ENCODE results near the gene SORBS2.

Gene SORBS2

GRCh38 chr4:185773419-185773818 lies 38.6 kb downstream of the SORBS2 start:
- DNase-seq (ENCODE audit: low read depth), result no peak

- no peak for DNase-seq (ENCODE audit: low read depth)
Measured at GRCh38 chr4:185772391-185773093, 39.5 kb downstream of the SORBS2 start.

- DNase-seq (ENCODE audit: low read depth), result no peak
Measured at GRCh38 chr4:185771711-185772390, 40.1 kb downstream of the SORBS2 start.

- DNase-seq (ENCODE audit: low read depth), result no peak
Measured at GRCh38 chr4:185767528-185767927, 44.5 kb downstream of the SORBS2 start.

- DNase-seq (ENCODE audit: low read depth), result no peak
Measured at GRCh38 chr4:185764876-185765275, 47.1 kb downstream of the SORBS2 start.

- no peak for DNase-seq (ENCODE audit: low read depth)
Measured at GRCh38 chr4:185761352-185762235, 50.4 kb downstream of the SORBS2 start.

- DNase-seq (ENCODE audit: low read depth), result no peak
Measured at GRCh38 chr4:185758807-185759206, 53.2 kb downstream of the SORBS2 start.

GRCh38 chr4:185755451-185755850 lies 56.5 kb downstream of the SORBS2 start:
- DNase-seq (ENCODE audit: low read depth), result no peak

- no peak for DNase-seq (ENCODE audit: low read depth)
Measured at GRCh38 chr4:185754961-185755360, 57.0 kb downstream of the SORBS2 start.

GRCh38 chr4:185752872-185753271 lies 59.1 kb downstream of the SORBS2 start:
- DNase-seq (ENCODE audit: low read depth), result no peak

- DNase-seq (ENCODE audit: low read depth), result no peak
Measured at GRCh38 chr4:185749858-185750257, 62.1 kb downstream of the SORBS2 start.

- no peak for DNase-seq (ENCODE audit: low read depth)
Measured at GRCh38 chr4:185748901-185749390, 63.0 kb downstream of the SORBS2 start.

GRCh38 chr4:185745891-185746290 lies 66.1 kb downstream of the SORBS2 start:
- DNase-seq (ENCODE audit: low read depth), result no peak

- no peak for DNase-seq (ENCODE audit: low read depth)
Measured at GRCh38 chr4:185744946-185745345, 67.0 kb downstream of the SORBS2 start.

GRCh38 chr4:185744488-185744862 lies 67.5 kb downstream of the SORBS2 start:
- no peak for DNase-seq (ENCODE audit: low read depth)

- no peak for DNase-seq (ENCODE audit: low read depth)
Measured at GRCh38 chr4:185743722-185744487, 68.1 kb downstream of the SORBS2 start.

- no peak for DNase-seq (ENCODE audit: low read depth)
Measured at GRCh38 chr4:185742766-185743165, 69.2 kb downstream of the SORBS2 start.

- no peak for DNase-seq (ENCODE audit: low read depth)
Measured at GRCh38 chr4:185741795-185742194, 70.2 kb downstream of the SORBS2 start.

GRCh38 chr4:185740471-185740873 lies 71.5 kb downstream of the SORBS2 start:
- no peak for DNase-seq (ENCODE audit: low read depth)

- DNase-seq (ENCODE audit: low read depth), result no peak
Measured at GRCh38 chr4:185738820-185739219, 73.2 kb downstream of the SORBS2 start.

- DNase-seq (ENCODE audit: low read depth), result no peak
Measured at GRCh38 chr4:185738038-185738552, 73.9 kb downstream of the SORBS2 start.
